HCT116 (cell line): ENCODE measurements around the gene KIR2DL3. TPM values are rescaled to one million over a fixed set of nuclear protein-coding genes. Genes with fewer than 3 reads are reported as not detected.

Experiments
- ATAC-seq: fragments of 200-7000 bp; cut with Tn5 transposase; 2 replicates; pipeline ENCODE4 v1.9.1; 2020; ENCODE audit warnings: mild to moderate bottlenecking, moderate library complexity
- BruUV-seq: library from RNA; stranded (reverse); fragments of 400-500 nt; replicated peaks from 2 replicates; lab custom pipeline; 2021; lab: Mats Ljungman, UMichigan
- CTCF ChIA-PET: fragments of 300-600 bp; sonication (Branson Sonifier 250); formaldehyde crosslinking; loops from one replicate; lab custom pipeline; 2021; ENCODE audit warnings: antibody characterized with exemption; lab: Charles Lee
- POLR2A ChIA-PET: fragments of 300-600, 350-600 bp; sonication (Branson Sonifier 250); formaldehyde crosslinking; loops from one replicate; lab custom pipeline; 2021; ENCODE audit warnings: antibody characterized with exemption; lab: Charles Lee
- RAD21 ChIA-PET, 2 experiments: fragments of 300-600 bp; sonication (Branson Sonifier 250); formaldehyde crosslinking; loops; one replicate each; lab custom pipeline; 2023; ENCODE audit warnings: low total read pairs in 2 of 2; ENCODE audit not compliant: uncharacterized antibody in 2 of 2, unreplicated experiment in 2 of 2, low non-redundant PET in 1 of 2; lab: Charles Lee
- DNase-seq: peaks from one replicate; pipeline ENCODE4 v3.0.0-alpha.2; 2010; ENCODE audit warnings: low read depth, low spot score
- H2AFZ ChIP-seq: fragments of 200-600 bp; shearing (Covaris generic), sonication (generic); 2 replicates; pipeline ENCODE4 v1.6.1; 2017; ENCODE audit warnings: low read depth, mixed run types, mixed read lengths, antibody characterized with exemption, low read length; ENCODE audit not compliant: poor library complexity, severe bottlenecking
- H3K27ac ChIP-seq: 2 replicates; pipeline ENCODE4 v1.5.1; 2012; ENCODE audit warnings: low read depth, low read length
- H3K27me3 ChIP-seq: fragments of 200-600 bp; sonication (generic); 2 replicates; pipeline ENCODE4 v1.6.1; 2016; ENCODE audit warnings: mixed run types, low read length, mixed read lengths; ENCODE audit not compliant: insufficient read depth
- H3K36me3 ChIP-seq, 2 experiments: fragments of 200-500 bp in 1 of 2; fragments of 200-600 bp in 1 of 2; sonication (Bioruptor generic) in 1 of 2; sonication (generic) in 1 of 2; 2 replicates each; pipeline versions ENCODE4 v1.5.1 to v1.6.1; 2014 to 2016; ENCODE audit warnings: low read length in 2 of 2, inconsistent platforms in 1 of 2, mixed read lengths in 1 of 2, mixed run types in 1 of 2; ENCODE audit not compliant: insufficient read depth in 2 of 2, control insufficient read depth in 1 of 2
- H3K4me1 ChIP-seq, 2 experiments: fragments of 200-600 bp in 1 of 2; sonication (generic) in 1 of 2; 2 replicates each; pipeline versions ENCODE4 v1.5.1 to v1.6.1; 2012 to 2017; ENCODE audit warnings: low read length in 2 of 2, inconsistent platforms in 1 of 2, mild to moderate bottlenecking in 1 of 2, mixed read lengths in 1 of 2, mixed run types in 1 of 2, moderate library complexity in 1 of 2; ENCODE audit not compliant: insufficient read depth in 2 of 2, control insufficient read depth in 1 of 2
- H3K4me2 ChIP-seq: fragments of 200-600 bp; sonication (generic); 2 replicates; pipeline ENCODE4 v1.6.1; 2017; ENCODE audit warnings: mixed run types, low read length, mixed read lengths
- H3K4me3 ChIP-seq, 2 experiments: fragments of 200-600 bp in 1 of 2; sonication (generic) in 1 of 2; replicated peaks in 1 of 2; 2 replicates each; pipeline ENCODE4 v1.5.1; 2011 to 2016; ENCODE audit warnings: low read length in 2 of 2, control low read depth in 1 of 2, low read depth in 1 of 2, mild to moderate bottlenecking in 1 of 2, mixed read lengths in 1 of 2, mixed run types in 1 of 2
- H3K79me2 ChIP-seq: fragments of 200-600 bp; sonication (generic); 2 replicates; pipeline ENCODE4 v1.6.1; 2017; ENCODE audit warnings: mild to moderate bottlenecking, mixed run types, low read length, moderate library complexity, mixed read lengths; ENCODE audit not compliant: insufficient read depth
- H3K9ac ChIP-seq: fragments of 200-600 bp; sonication (generic); 2 replicates; pipeline ENCODE4 v1.6.1; 2016; ENCODE audit warnings: low read length, mixed read lengths
- H3K9me2 ChIP-seq: fragments of 200-600 bp; sonication (generic), shearing (Covaris generic); 2 replicates; pipeline ENCODE4 v1.6.1; 2017; ENCODE audit warnings: mixed run types, mild to moderate bottlenecking, moderate library complexity; ENCODE audit not compliant: insufficient read depth
- H3K9me3 ChIP-seq, 2 experiments: fragments of 200-500 bp in 1 of 2; fragments of 200-600 bp in 1 of 2; sonication (Bioruptor generic) in 1 of 2; sonication (generic) in 1 of 2; 2 replicates each; pipeline ENCODE4 v1.6.1; 2014 to 2017; ENCODE audit warnings: low read length in 2 of 2, mixed read lengths in 2 of 2, inconsistent platforms in 1 of 2, low read depth in 1 of 2, mild to moderate bottlenecking in 1 of 2, mixed run types in 1 of 2, moderate library complexity in 1 of 2; ENCODE audit not compliant: control insufficient read depth in 1 of 2, insufficient read depth in 1 of 2
- H4K20me1 ChIP-seq: fragments of 200-600 bp; sonication (generic), shearing (Covaris generic); 2 replicates; pipeline ENCODE4 v1.6.1; 2017; ENCODE audit warnings: mixed run types, mild to moderate bottlenecking, moderate library complexity; ENCODE audit not compliant: insufficient read depth
- CBX3 ChIP-seq: IDR thresholded peaks from 2 replicates; pipeline ENCODE4 v1.6.1; 2012; ENCODE audit warnings: low read depth
- CEBPB ChIP-seq: IDR thresholded peaks from 2 replicates; pipeline ENCODE4 v1.6.1; 2012; ENCODE audit warnings: low read depth
- EGR1 ChIP-seq: IDR thresholded peaks from 2 replicates; pipeline ENCODE4 v1.6.1; 2012; ENCODE audit warnings: low read depth
- ELF1 ChIP-seq: IDR thresholded peaks from 2 replicates; pipeline ENCODE4 v1.6.1; 2012; ENCODE audit warnings: low read depth, borderline replicate concordance
- EZH2 ChIP-seq: fragments of 200-600 bp; sonication (generic); IDR thresholded peaks from 2 replicates; pipeline ENCODE4 v1.6.1; 2017; ENCODE audit warnings: antibody characterized with exemption, mixed run types
- EZH2phosphoT487 ChIP-seq: fragments of 200-600 bp; IDR thresholded peaks from 2 replicates; pipeline ENCODE4 v1.6.1; 2018; ENCODE audit warnings: antibody characterized with exemption, borderline replicate concordance
- FOSL1 ChIP-seq: IDR thresholded peaks from 2 replicates; pipeline ENCODE4 v1.6.1; 2012; ENCODE audit warnings: low read depth
- JUND ChIP-seq: IDR thresholded peaks from 2 replicates; pipeline ENCODE4 v1.6.1; 2012
- POLR2A ChIP-seq: IDR thresholded peaks from 2 replicates; pipeline ENCODE4 v1.7.0; 2011; ENCODE audit warnings: borderline replicate concordance; ENCODE audit not compliant: insufficient read depth, insufficient read length; ENCODE audit errors: extremely low read depth
- RAD21 ChIP-seq: IDR thresholded peaks from 2 replicates; pipeline ENCODE4 v1.6.1; 2012; ENCODE audit warnings: low read depth, mild to moderate bottlenecking
- SIN3A ChIP-seq: IDR thresholded peaks from 2 replicates; pipeline ENCODE4 v1.6.1; 2012; ENCODE audit warnings: low read depth
- SRF ChIP-seq: IDR thresholded peaks from 2 replicates; pipeline ENCODE4 v1.6.1; 2012; ENCODE audit warnings: low read depth
- YY1 ChIP-seq: IDR thresholded peaks from 2 replicates; pipeline ENCODE4 v1.6.1; 2011; ENCODE audit warnings: low read length, low read depth, moderate library complexity, mild to moderate bottlenecking; ENCODE audit not compliant: insufficient replicate concordance; ENCODE audit errors: extremely low read depth
- intact Hi-C: fragments of 100-400 bp; cut with micrococcal nuclease; formaldehyde crosslinking; loops from 2 replicates; pipeline ENCODE4 v1.10.0; 2022
- total RNA-seq: library from RNA; stranded (reverse); gene quantifications from one replicate; pipeline ENCODE4 v1.2.1, GENCODE V29; 2021; ENCODE audit not compliant: unreplicated experiment
- TF ChIP-seq, protein P1 (sequence below): IDR thresholded peaks from 2 replicates; pipeline ENCODE4 v1.6.1; 2012
- TF ChIP-seq, protein P2 (sequence below): IDR thresholded peaks from 2 replicates; pipeline ENCODE4 v1.6.1; 2012
- TF ChIP-seq, protein P3 (sequence below): IDR thresholded peaks from 2 replicates; pipeline ENCODE4 v1.6.1; 2012; ENCODE audit warnings: low read depth
- TF ChIP-seq, protein P4 (sequence below): IDR thresholded peaks from 2 replicates; pipeline ENCODE4 v1.6.1; 2011; ENCODE audit warnings: mild to moderate bottlenecking, low read length, moderate library complexity; ENCODE audit not compliant: insufficient replicate concordance; ENCODE audit errors: extremely low read depth
- TF ChIP-seq, protein P5 (sequence below), 3 experiments: fragments of 200-600 bp in 1 of 3; sonication (generic) in 1 of 3; IDR thresholded peaks in 2 of 3; conservative IDR thresholded peaks in 1 of 3; 2 replicates each; pipeline ENCODE4 v1.5.1; 2012 to 2017; ENCODE audit warnings: low read depth in 2 of 3, low read length in 2 of 3, antibody characterized with exemption in 1 of 3, borderline replicate concordance in 1 of 3, control low read depth in 1 of 3, mild to moderate bottlenecking in 1 of 3, mixed read lengths in 1 of 3, mixed run types in 1 of 3, moderate library complexity in 1 of 3; ENCODE audit not compliant: insufficient read depth in 1 of 3

The KIR2DL3 gene
- total RNA-seq, 1 experiment from 2014 or later: not detected

DNA sequence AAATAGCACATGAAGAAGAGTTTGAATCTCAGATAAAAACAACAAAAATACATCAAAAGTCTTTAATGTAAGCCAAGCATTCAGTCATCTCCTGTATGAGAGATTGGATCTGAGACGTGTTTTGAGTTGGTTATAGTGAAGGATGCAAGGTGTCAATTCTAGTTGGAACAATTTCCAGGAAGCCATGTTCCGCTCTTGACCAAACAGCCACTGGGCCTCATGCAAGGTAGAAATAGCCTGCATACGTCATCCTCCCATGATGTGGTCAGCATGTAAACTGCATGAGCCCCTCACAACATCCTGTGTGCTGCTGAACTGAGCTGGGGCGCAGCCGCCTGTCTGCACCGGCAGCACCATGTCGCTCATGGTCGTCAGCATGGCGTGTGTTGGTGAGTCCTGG is 14.2 kb upstream of the KIR2DL3 start, which contains the start of gene KIR3DL3:
KIR3DL3 (plus strand) TSS at position 301 of the 400 bp plus-strand sequence; CDS start at position 356, 55 bp downstream.
- H3K4me1 ChIP-seq: no peaks in the 10 kb centered on the region
- no peak within 1 kb of the TSS for H3K27ac ChIP-seq
- no peak for ATAC-seq
- RAD21 ChIA-PET: no interaction called here
- intact Hi-C loops: no loop called here
- H3K9ac ChIP-seq: no peak within 1 kb of the TSS
- H3K4me2 ChIP-seq: no peak within 1 kb of the TSS
- peaks cover 8 to 12% of the 10 kb centered on the region in 2 experiments; a peak in 3 of 4 replicates for H3K9me3 ChIP-seq
- H3K79me2 ChIP-seq: no peaks in the 10 kb centered on the region
- no peak within 1 kb of the TSS for H2AFZ ChIP-seq
- POLR2A ChIA-PET: no interaction called here
- no peaks in the 10 kb centered on the region for H3K36me3 ChIP-seq
- DNase-seq: no peak
- H3K9me2 ChIP-seq: no peaks in the 10 kb centered on the region
- no peaks in the 10 kb centered on the region for H4K20me1 ChIP-seq
- H3K4me3 ChIP-seq: no peak within 1 kb of the TSS
- BruUV-seq: no TSS peak
- TF ChIP-seq, protein P1, sequence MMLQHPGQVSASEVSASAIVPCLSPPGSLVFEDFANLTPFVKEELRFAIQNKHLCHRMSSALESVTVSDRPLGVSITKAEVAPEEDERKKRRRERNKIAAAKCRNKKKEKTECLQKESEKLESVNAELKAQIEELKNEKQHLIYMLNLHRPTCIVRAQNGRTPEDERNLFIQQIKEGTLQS: no peak
- TF ChIP-seq SIN3A: no peak
- TF ChIP-seq FOSL1: no peak
- TF ChIP-seq, protein P2, sequence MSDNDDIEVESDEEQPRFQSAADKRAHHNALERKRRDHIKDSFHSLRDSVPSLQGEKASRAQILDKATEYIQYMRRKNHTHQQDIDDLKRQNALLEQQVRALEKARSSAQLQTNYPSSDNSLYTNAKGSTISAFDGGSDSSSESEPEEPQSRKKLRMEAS: no peak
- TF ChIP-seq, protein P3, sequence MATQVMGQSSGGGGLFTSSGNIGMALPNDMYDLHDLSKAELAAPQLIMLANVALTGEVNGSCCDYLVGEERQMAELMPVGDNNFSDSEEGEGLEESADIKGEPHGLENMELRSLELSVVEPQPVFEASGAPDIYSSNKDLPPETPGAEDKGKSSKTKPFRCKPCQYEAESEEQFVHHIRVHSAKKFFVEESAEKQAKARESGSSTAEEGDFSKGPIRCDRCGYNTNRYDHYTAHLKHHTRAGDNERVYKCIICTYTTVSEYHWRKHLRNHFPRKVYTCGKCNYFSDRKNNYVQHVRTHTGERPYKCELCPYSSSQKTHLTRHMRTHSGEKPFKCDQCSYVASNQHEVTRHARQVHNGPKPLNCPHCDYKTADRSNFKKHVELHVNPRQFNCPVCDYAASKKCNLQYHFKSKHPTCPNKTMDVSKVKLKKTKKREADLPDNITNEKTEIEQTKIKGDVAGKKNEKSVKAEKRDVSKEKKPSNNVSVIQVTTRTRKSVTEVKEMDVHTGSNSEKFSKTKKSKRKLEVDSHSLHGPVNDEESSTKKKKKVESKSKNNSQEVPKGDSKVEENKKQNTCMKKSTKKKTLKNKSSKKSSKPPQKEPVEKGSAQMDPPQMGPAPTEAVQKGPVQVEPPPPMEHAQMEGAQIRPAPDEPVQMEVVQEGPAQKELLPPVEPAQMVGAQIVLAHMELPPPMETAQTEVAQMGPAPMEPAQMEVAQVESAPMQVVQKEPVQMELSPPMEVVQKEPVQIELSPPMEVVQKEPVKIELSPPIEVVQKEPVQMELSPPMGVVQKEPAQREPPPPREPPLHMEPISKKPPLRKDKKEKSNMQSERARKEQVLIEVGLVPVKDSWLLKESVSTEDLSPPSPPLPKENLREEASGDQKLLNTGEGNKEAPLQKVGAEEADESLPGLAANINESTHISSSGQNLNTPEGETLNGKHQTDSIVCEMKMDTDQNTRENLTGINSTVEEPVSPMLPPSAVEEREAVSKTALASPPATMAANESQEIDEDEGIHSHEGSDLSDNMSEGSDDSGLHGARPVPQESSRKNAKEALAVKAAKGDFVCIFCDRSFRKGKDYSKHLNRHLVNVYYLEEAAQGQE: no peak
- TF ChIP-seq JUND: no peak
- TF ChIP-seq EGR1: no peak
- no peak for TF ChIP-seq SRF
- TF ChIP-seq, protein P4, sequence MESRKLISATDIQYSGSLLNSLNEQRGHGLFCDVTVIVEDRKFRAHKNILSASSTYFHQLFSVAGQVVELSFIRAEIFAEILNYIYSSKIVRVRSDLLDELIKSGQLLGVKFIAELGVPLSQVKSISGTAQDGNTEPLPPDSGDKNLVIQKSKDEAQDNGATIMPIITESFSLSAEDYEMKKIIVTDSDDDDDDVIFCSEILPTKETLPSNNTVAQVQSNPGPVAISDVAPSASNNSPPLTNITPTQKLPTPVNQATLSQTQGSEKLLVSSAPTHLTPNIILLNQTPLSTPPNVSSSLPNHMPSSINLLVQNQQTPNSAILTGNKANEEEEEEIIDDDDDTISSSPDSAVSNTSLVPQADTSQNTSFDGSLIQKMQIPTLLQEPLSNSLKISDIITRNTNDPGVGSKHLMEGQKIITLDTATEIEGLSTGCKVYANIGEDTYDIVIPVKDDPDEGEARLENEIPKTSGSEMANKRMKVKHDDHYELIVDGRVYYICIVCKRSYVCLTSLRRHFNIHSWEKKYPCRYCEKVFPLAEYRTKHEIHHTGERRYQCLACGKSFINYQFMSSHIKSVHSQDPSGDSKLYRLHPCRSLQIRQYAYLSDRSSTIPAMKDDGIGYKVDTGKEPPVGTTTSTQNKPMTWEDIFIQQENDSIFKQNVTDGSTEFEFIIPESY: no peak
- no peak for TF ChIP-seq YY1
- no peak for TF ChIP-seq CEBPB
- TF ChIP-seq POLR2A: no peak
- no peak for TF ChIP-seq CBX3
- no peak for TF ChIP-seq ELF1
- TF ChIP-seq RAD21: no peak
- TF ChIP-seq, protein P5, sequence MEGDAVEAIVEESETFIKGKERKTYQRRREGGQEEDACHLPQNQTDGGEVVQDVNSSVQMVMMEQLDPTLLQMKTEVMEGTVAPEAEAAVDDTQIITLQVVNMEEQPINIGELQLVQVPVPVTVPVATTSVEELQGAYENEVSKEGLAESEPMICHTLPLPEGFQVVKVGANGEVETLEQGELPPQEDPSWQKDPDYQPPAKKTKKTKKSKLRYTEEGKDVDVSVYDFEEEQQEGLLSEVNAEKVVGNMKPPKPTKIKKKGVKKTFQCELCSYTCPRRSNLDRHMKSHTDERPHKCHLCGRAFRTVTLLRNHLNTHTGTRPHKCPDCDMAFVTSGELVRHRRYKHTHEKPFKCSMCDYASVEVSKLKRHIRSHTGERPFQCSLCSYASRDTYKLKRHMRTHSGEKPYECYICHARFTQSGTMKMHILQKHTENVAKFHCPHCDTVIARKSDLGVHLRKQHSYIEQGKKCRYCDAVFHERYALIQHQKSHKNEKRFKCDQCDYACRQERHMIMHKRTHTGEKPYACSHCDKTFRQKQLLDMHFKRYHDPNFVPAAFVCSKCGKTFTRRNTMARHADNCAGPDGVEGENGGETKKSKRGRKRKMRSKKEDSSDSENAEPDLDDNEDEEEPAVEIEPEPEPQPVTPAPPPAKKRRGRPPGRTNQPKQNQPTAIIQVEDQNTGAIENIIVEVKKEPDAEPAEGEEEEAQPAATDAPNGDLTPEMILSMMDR (IDR thresholded peaks at IDR 0.05 in 2 of 3, conservative IDR thresholded peaks at IDR 0.05 in 1 of 3; ENCODE audit: borderline replicate concordance in 1 of 3, insufficient read depth in 1 of 3, low read depth in 2 of 3, low read length in 2 of 3): no peak
- TF ChIP-seq EZH2phosphoT487: no peak
- no peak for TF ChIP-seq EZH2
- H3K27me3 ChIP-seq: peaks cover 8% of the 10 kb centered on the region
- CTCF ChIA-PET: no interaction called here
